ENCODE measurements around the gene ATE1. TPM values are rescaled to one million over a fixed set of nuclear protein-coding genes. Genes with fewer than 3 reads are reported as not detected.

The ATE1 gene
- total RNA-seq, 1 experiment from 2014 or later = 23.8 TPM

GRCh38 chr10:121891103-121891502, 36.7 kb downstream of the ATE1 start:
- CTCF ChIA-PET = interaction anchor here (1.1 to 1.9 kb wide), 2 partner anchors 10 to 228 kb away, joined by 3 to 13 read pairs; no protein-coding TSS in a partner anchor
- H3K27ac Mint-ChIP-seq = peak overlapping the region; percentile 96
- H3K4me1 Mint-ChIP-seq = peaks cover 43% of the 10 kb centered on the region

GRCh38 chr10:121889212-121889611, 38.6 kb downstream of the ATE1 start:
- CTCF ChIA-PET = no interaction called here
- peaks cover 43% of the 10 kb centered on the region for H3K4me1 Mint-ChIP-seq
- no peaks in the 10 kb centered on the region for H3K9me3 Mint-ChIP-seq
- TF ChIP-seq JAZF1 (CRISPR knock-in tag; IDR thresholded peaks at IDR 0.05) (no peak), PRDM15 (CRISPR knock-in tag; IDR thresholded peaks at IDR 0.05) (no peak), SMAD4 (CRISPR knock-in tag; IDR thresholded peaks at IDR 0.05) (no peak), ZNF317 (CRISPR knock-in tag; IDR thresholded peaks at IDR 0.05; ENCODE audit: borderline replicate concordance, low read depth) (no peak), GTF2I (CRISPR knock-in tag; conservative IDR thresholded peaks at IDR 0.05) (no peak), ZNF512 (CRISPR knock-in tag; IDR thresholded peaks at IDR 0.05; ENCODE audit: borderline replicate concordance) (no peak), ETV6 (CRISPR knock-in tag; IDR thresholded peaks at IDR 0.05) (no peak), KAT7 (CRISPR knock-in tag; IDR thresholded peaks at IDR 0.05; ENCODE audit: borderline replicate concordance) (no peak), ZNF121 (CRISPR knock-in tag; IDR thresholded peaks at IDR 0.05) (no peak), MXD4 (CRISPR knock-in tag; IDR thresholded peaks at IDR 0.05; ENCODE audit: borderline replicate concordance) (no peak)

More at GRCh38 chr10:121891103-121891502, 36.7 kb downstream of the ATE1 start:
- Mint-ChIP-seq H3K9me3 (no peaks in the 10 kb centered on the region), H3K4me3 (peak overlapping the region; percentile 39), H3K27me3 (ENCODE audit: low read depth) (no peaks in the 10 kb centered on the region), H3K36me3 (peaks cover 21% of the 10 kb centered on the region)
- POLR2A ChIA-PET = interaction anchor here (1.8 kb wide), 1 partner anchor 37 kb away, joined by 6 read pairs; the partner anchor contains the start of gene ATE1
- TF ChIP-seq CBFB (CRISPR knock-in tag; IDR thresholded peaks at IDR 0.05; ENCODE audit: low read depth) (no peak), TEAD1 (CRISPR knock-in tag; IDR thresholded peaks at IDR 0.05) (peak; percentile 40; the same call in 1 of the 2 replicates), ELF4 (CRISPR knock-in tag; IDR thresholded peaks at IDR 0.05; ENCODE audit: low read depth) (no peak), ZNF138 (CRISPR knock-in tag; conservative IDR thresholded peaks at IDR 0.05) (no peak), IRF1 (CRISPR knock-in tag; IDR thresholded peaks at IDR 0.05) (no peak), HMGXB4 (CRISPR knock-in tag; IDR thresholded peaks at IDR 0.05) (no peak), USF1 (CRISPR knock-in tag; IDR thresholded peaks at IDR 0.05) (peak; percentile 79; the same call in 1 of the 2 replicates), MAX (CRISPR knock-in tag; IDR thresholded peaks at IDR 0.05) (peak; percentile 87), SP1 (CRISPR knock-in tag; conservative IDR thresholded peaks at IDR 0.05) (no peak), ETV6 (CRISPR knock-in tag; IDR thresholded peaks at IDR 0.05) (peak; percentile 76; the same call in 1 of the 2 replicates), ZMAT4 (CRISPR knock-in tag; IDR thresholded peaks at IDR 0.05) (no peak), SMAD3 (CRISPR knock-in tag; IDR thresholded peaks at IDR 0.05; ENCODE audit: borderline replicate concordance) (no peak), USF2 (CRISPR knock-in tag; IDR thresholded peaks at IDR 0.05) (peak; percentile 82), ZNF423 (CRISPR knock-in tag; IDR thresholded peaks at IDR 0.05) (0 out of 2 replicates have a peak, but pooled peaks have one; percentile 8)
- ATAC-seq (peak; percentile 93), DNase-seq (ENCODE audit: low spot score) (peak; percentile 82)

More at GRCh38 chr10:121889212-121889611, 38.6 kb downstream of the ATE1 start:
- POLR2A ChIA-PET = no interaction called here
- Mint-ChIP-seq H3K4me3 (no peak overlapping the region), H3K36me3 (peaks cover 8% of the 10 kb centered on the region; the same call in 1 of the 2 replicates), H3K27ac (no peak overlapping the region), H3K27me3 (ENCODE audit: low read depth) (no peaks in the 10 kb centered on the region)
- no peak for ATAC-seq
- no peak for DNase-seq (ENCODE audit: low spot score)

All from WTC11 (cell line).